Mammary epithelial cell (primary cell): ENCODE results near the gene TSSK3.

Experiments
- EZH2 ChIP-seq: IDR thresholded peaks from 2 replicates; pipeline ENCODE4 v1.6.1; 2012; ENCODE audit warnings: low read length, inconsistent platforms, borderline replicate concordance
- TF ChIP-seq, protein P1 (sequence below), 2 donors: IDR thresholded peaks in 1 of 2; conservative IDR thresholded peaks in 1 of 2; 2 replicates each; pipeline ENCODE4 v1.5.1; 2011 to 2012; ENCODE audit warnings: inconsistent platforms in 2 of 2, low read length in 2 of 2, mild to moderate bottlenecking in 2 of 2, control low read depth in 1 of 2, low read depth in 1 of 2; ENCODE audit not compliant: insufficient read depth in 1 of 2; ENCODE audit errors: extremely low read depth in 1 of 2

DNA sequence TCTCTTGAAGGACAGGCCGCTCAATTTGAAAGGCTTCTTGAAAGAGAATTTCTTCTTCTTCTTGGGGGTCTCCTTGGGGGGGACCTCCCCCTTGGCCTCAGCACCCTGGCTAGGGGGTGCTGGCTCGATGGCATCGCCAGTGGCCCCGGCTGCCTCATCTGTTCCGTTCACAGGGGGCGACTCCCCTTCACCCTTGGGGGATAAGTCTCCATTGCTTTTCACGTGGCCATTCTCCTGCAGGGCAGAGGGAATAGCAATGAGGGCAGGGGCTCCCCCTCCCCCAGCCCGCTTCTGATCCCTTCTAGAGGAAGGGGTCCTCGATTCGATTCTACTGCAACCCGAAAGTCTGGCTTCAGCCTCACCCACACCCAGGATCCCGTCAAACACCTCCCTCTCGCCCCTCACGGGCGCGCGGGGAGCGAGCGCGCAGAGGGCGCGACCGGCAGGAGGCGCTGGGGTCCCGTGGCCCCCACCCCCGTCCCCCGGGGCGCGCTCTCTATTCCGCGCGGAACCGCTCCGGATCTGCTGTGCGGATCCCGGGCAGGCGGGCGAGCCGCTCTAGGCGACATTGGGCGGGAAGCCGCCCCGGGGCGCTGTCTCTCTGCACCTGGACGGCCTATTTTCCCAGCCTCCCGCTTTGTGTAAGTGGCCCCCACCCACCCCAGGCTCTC lies 27.3 kb upstream of the TSSK3 start:
- TF ChIP-seq, protein P1, sequence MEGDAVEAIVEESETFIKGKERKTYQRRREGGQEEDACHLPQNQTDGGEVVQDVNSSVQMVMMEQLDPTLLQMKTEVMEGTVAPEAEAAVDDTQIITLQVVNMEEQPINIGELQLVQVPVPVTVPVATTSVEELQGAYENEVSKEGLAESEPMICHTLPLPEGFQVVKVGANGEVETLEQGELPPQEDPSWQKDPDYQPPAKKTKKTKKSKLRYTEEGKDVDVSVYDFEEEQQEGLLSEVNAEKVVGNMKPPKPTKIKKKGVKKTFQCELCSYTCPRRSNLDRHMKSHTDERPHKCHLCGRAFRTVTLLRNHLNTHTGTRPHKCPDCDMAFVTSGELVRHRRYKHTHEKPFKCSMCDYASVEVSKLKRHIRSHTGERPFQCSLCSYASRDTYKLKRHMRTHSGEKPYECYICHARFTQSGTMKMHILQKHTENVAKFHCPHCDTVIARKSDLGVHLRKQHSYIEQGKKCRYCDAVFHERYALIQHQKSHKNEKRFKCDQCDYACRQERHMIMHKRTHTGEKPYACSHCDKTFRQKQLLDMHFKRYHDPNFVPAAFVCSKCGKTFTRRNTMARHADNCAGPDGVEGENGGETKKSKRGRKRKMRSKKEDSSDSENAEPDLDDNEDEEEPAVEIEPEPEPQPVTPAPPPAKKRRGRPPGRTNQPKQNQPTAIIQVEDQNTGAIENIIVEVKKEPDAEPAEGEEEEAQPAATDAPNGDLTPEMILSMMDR (conservative IDR thresholded peaks at IDR 0.05 in 1 of 2, IDR thresholded peaks at IDR 0.05 in 1 of 2; ENCODE audit: extremely low read depth in 1 of 2, insufficient read depth in 1 of 2, low read depth in 1 of 2, low read length in 2 of 2): peak; percentile 25 to 53
- TF ChIP-seq EZH2: no peak
